ENCODE results near the gene CAPN1.
A peak's percentile ranks its signal among the peaks of the same experiment; 100 is the strongest.

DNA sequence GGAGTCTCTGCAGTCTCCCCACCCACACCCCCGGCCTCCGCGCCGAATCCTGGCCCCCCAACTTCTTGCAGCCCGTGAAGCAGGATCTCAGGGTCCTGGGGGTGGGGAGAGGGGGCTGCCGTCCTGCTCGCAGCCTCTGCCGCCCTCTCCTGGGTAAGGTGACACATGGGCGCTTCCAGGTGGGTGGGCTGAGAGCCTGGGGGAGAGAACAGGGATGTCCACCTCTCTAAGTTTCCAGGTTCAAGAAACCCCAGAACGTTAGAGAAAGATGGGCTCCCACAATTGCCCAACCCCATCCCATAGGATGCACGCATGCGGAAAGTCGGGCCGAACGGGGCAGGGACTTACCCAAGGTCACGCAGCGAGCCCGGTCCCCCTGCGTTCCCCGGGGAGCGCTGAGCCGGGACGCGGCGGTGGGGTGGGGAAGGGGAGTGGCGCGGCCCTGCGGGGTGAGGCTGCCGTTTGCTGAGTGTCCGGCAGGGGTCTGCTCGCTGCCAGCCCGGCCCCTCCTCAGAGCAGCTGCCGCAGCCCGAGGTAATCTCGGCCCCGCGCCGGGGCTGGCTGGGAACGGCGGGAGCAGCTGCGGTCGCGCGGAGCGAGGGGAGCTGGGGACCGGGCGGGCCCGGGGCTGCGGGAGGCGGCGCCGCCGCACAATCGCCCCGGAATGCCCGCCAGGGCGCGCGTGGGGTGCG is 705 bp upstream of the CAPN1 start:
- TF ChIP-seq, protein P1, sequence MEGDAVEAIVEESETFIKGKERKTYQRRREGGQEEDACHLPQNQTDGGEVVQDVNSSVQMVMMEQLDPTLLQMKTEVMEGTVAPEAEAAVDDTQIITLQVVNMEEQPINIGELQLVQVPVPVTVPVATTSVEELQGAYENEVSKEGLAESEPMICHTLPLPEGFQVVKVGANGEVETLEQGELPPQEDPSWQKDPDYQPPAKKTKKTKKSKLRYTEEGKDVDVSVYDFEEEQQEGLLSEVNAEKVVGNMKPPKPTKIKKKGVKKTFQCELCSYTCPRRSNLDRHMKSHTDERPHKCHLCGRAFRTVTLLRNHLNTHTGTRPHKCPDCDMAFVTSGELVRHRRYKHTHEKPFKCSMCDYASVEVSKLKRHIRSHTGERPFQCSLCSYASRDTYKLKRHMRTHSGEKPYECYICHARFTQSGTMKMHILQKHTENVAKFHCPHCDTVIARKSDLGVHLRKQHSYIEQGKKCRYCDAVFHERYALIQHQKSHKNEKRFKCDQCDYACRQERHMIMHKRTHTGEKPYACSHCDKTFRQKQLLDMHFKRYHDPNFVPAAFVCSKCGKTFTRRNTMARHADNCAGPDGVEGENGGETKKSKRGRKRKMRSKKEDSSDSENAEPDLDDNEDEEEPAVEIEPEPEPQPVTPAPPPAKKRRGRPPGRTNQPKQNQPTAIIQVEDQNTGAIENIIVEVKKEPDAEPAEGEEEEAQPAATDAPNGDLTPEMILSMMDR (conservative IDR thresholded peaks at IDR 0.05), result peak; percentile 74
- 0 out of 2 replicates have a peak, but pooled peaks have one; percentile 5 for TF ChIP-seq ZFX (IDR thresholded peaks at IDR 0.05)
